ENCODE results near the gene BRD9.
"Not testable (repeated sequence)": the region's sequence is repeated elsewhere in the genome, so short reads cannot be mapped to it uniquely, and the experiment has no call there.

BRD9 gene

GRCh38 chr5:843926-844325, 48.7 kb downstream of the BRD9 start:
- DNase-seq = not testable (repeated sequence)

DNA sequence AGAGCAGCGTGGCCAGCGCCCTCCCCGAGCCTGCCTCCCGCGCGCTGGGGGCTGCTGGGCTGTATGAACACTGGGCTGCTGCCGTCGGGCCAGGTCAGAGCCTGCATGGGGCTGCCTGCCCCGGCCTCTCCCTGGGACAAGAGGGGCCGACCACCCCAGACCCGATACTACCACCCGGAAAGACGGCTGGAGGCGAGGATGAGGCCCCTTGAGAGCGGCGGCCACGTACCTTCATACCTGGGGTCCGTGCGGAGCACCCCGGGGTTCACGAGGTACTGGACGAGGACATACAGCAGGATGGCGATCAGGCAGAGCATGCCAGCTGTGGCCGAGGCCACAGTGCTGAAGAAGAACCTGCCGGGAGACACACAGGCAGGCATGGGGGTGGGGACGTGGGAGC, 49.2 kb downstream of the BRD9 start:
- DNase-seq = not testable (repeated sequence)

GRCh38 chr5:842402-843221, 50.0 kb downstream of the BRD9 start:
- not testable (repeated sequence) for DNase-seq

DNA sequence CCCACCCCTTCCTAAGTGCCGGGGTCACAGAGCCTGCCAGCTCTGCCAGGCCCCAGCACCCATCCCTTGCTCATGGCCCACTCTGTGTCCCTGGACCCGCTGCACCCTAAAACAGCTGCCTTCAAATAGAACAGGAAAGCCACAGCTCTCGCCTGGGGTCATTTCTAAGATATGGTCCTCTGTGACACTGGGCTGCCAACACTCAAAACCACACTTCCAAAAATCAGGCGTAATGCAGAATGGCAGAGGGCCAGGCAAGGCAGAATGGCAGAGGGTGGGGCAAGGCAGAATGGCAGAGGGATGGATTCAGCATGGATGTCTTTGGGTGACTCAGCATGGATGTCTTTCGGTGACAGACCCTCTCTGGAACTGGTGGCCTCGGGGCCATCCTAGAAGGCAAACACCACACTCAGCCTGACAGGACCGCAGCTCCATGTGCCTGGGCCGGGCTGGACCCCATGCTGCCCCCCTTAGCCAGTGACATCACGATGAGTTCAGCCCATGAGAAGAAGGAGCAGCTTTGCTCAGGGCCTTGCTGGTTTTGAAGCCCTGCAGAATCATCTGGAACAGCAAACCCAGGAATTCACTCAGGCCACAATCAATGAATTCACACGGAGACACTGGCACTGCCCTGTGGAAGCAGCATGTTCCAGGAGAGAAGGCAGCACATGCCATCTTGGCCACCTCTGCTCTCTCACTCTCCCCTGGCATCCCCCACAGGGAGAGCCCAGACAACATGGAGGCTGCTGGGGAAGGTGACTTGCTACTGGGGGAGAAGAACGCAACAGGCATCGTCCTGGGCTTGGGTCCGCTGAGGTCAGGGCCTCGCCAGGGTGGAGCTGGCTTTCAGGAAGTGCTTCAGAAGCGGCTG, 50.8 kb downstream of the BRD9 start:
- not testable (repeated sequence) for DNase-seq

GRCh38 chr5:840974-841435, 51.6 kb downstream of the BRD9 start:
- DNase-seq = not testable (repeated sequence)

GRCh38 chr5:840118-840973, 52.3 kb downstream of the BRD9 start:
- DNase-seq = not testable (repeated sequence)

GRCh38 chr5:838431-838851, 54.2 kb downstream of the BRD9 start:
- not testable (repeated sequence) for DNase-seq

DNA sequence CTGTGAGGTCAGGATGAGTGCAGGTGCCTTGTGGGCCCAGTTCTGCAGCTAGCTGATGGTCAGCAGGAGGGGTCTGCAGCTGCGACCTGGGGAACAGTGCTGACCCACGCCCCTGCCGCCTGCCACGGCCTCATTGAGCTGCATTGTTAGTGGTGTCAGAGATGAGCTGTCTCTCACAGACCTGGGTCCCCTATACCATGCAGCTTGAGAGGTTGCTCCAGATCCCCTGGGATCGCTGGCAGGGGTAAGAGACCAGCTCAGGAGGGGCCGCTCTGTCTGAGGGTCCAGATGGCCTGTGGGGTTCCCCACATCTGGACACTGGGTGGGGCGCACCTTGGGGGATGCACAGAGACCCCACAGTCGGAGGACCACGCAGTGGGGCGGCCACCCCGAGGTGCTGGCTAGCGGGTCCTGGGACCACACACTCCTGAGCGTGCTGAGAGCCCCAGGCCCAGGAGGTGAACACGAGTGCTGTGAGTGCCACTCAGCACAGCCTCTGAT, 54.9 kb downstream of the BRD9 start:
- DNase-seq = not testable (repeated sequence)

DNA sequence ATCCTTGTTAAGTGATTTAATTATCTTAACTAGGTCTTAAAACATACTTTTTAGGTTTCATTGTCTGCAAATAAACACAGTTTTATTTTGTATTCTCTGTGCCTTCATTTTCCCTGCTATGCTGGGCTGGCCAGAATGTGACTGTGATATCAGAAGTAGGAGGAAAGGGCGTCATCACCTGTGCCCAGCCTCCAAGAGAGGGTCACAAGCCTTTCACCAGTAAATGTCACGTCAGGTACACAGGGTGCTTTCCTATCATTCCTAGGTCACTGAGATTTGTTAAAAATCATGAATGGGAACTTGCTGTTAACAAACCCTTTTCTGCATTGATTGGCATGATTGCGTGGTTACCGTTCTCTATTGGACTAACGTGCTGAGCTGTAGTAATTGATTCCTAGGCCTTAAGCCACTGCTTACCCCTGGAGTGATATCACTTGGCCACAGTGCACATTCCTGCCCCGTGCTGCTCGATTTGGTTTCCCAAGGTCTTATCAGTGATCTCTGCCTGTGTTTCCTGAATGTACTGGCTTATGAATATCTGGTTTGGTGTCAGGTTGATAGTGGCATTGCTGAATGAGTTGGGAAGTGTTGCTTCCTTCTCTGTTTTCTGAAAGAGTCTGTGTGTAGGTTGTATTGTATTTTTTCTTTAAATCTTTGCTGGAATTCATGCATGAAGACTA, 56.5 kb downstream of the BRD9 start:
- DNase-seq = not testable (repeated sequence)

DNA sequence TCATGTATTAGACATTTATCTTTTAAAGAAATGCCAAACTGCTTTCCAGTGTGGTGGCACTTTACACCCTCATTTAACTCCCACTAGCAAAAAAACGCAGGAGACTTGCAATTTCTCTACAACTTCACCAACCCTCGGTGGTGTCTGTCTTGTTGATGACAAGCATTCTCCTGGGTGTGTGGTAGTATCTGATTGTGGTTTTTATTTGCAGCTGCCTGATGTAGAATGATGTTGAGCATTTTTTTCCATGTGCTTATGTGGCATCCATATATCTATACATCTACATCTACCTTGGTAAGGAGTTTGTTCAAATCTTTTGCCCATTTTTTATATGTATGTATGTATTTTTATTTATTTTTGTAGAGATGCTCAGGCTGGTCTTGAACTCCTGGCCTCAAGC, 58.6 kb downstream of the BRD9 start:
- not testable (repeated sequence) for DNase-seq

DNA sequence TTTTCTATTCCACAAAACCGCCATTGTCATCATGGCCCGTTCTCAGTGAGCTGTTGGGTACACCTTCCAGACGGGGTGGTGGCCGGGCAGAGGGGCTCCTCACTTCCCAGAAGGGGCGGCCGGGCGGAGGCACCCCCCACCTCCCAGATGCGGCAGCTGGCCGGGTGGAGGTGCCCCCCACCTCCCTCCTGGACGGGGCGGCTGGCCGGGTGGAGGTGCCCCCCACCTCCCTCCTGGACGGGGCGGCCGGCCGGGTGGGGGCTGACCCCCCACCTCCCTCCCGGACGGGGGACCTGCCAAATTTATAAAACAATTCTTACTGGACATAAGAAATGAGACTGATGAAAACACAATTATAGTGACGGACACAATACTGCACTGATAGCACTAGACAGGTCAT, 64.4 kb downstream of the BRD9 start:
- DNase-seq = not testable (repeated sequence)

DNA sequence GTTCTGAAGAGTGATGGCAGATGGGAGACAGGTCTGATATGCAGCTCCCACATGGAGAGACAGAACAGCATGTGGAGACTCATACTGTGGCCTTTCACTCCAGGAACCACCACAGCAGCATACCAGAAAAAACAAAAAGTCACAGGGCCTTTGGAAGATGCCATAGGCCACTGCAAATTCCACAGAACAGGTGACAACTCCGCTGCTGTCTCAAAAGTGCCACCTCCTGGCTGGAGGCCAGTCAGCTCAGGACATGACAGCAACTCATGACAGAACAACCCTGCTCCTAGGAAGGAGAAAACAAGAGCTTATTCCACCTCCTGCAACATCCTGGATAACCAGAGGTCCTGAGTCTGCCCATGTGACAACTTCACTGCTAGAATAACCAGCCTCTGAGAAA, 67.1 kb downstream of the BRD9 start:
- not testable (repeated sequence) for DNase-seq

DNA sequence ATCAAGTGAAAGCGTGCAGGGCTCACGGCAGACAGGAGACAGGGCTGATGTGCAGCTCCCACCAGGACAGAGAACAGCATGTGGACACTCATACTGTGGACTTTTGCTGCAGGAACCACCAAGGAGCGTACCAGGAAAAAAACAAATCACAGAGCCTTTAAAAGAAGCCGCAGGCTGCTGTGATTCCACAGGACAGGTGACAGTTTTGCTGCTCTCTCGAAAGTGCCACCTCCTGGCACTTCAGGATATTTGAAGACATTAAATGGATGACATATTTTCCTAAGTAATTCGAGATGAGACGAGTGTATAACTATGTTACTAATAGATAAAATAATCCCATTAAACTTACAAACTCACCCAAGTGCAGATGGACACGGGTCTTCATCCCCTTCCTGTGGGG, 71.1 kb downstream of the BRD9 start:
- no peak for DNase-seq

GRCh38 chr5:820245-820644, 72.4 kb downstream of the BRD9 start:
- DNase-seq = no peak

DNA sequence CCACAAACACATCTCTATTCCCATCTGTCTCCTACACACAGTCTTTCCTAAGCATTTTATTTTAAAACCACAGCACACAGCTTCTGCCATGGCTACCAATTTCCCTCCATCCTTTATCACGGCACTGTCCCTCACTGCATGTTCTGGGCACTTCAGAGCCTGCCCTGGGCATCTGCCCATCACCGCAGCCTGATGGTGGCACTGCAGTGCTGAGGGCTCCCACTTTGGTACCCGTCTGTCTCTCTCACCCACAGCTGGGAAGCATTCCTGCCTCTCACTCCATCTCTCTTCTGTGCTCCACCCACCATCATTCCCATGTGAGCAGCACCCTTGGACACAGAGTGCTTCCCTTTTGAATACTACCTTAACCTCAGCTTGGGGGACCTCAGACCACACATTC, 73.5 kb downstream of the BRD9 start:
- DNase-seq = no peak

- DNase-seq = no peak
Observed at GRCh38 chr5:816176-816575, 76.4 kb downstream of the BRD9 start.

- no peak for DNase-seq
Observed at GRCh38 chr5:815449-815848, 77.2 kb downstream of the BRD9 start.

Measured in inflammatory macrophage (primary cell).